Activated naive CD8-positive, alpha-beta T cell treated with anti-CD3 and anti-CD28 coated beads, Interleukin-2, amount 10 ng/mL, durations not matched to agents 7 days and 5 days (primary cell): ENCODE measurements around the gene WWOX. TPM values are rescaled to one million over a fixed set of nuclear protein-coding genes. Genes with fewer than 3 reads are reported as not detected.

Experiments used
- ATAC-seq: fragments of 150-1000 bp; cut with Tn5 transposase; one replicate; pipeline ENCODE4 v1.10.0; 2021; ENCODE audit warnings: low read depth, moderate library complexity
- POLR2A ChIA-PET: fragments of 350-600 bp; sonication (Branson Sonifier 250); formaldehyde crosslinking; loops from one replicate; lab custom pipeline; 2021; ENCODE audit warnings: antibody characterized with exemption; lab: Charles Lee
- DNase-seq: peaks from one replicate; pipeline ENCODE4 v3.0.0; 2021
- H3K27ac Mint-ChIP-seq: one replicate; pipeline ENCODE4 v1.8.0; 2022; ENCODE audit warnings: mild to moderate bottlenecking, mixed read lengths
- H3K27me3 Mint-ChIP-seq: one replicate; pipeline ENCODE4 v1.8.0; 2022; ENCODE audit warnings: mild to moderate bottlenecking, moderate library complexity, mixed read lengths
- H3K36me3 Mint-ChIP-seq: one replicate; pipeline ENCODE4 v1.8.0; 2021; ENCODE audit warnings: mild to moderate bottlenecking, mixed read lengths
- H3K4me1 Mint-ChIP-seq: one replicate; pipeline ENCODE4 v1.8.0; 2021; ENCODE audit warnings: mixed read lengths
- H3K4me3 Mint-ChIP-seq: one replicate; pipeline ENCODE4 v1.8.0; 2022; ENCODE audit warnings: mild to moderate bottlenecking, moderate library complexity, mixed read lengths
- H3K9me3 Mint-ChIP-seq: one replicate; pipeline ENCODE4 v1.8.0; 2021; ENCODE audit warnings: mixed read lengths
- total RNA-seq, 2 experiments: library from RNA; stranded (reverse); gene quantifications; one replicate each; pipeline ENCODE4 v1.2.3, GENCODE V29; 2021

WWOX gene
- total RNA-seq, 2 experiments from 2014 or later: 26.8 to 27.7 TPM

DNA sequence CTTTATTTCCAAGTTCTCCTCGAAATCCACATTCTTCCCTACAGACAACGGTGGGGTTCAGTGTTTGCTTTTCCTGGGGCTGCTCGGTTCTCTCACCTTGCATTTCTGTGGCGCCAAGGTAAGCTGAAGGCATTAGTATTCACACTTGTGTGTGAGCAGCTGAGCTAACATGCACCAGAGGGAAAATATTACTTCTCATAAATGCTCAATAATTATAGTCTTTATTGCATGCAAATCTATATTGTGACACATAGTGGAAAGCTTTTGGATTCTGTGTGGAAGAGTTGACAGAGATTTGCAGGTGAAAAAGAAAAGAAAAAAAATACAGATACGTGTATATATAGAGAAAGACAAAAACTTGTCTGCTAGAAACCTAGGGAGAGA, 1089.3 kb downstream of the WWOX start:
- Mint-ChIP-seq H3K9me3 (peaks cover 8% of the 10 kb centered on the region), H3K36me3 (no peaks in the 10 kb centered on the region), H3K4me1 (peaks cover 7% of the 10 kb centered on the region), H3K4me3 (no peak overlapping the region), H3K27ac (no peak overlapping the region), H3K27me3 (peaks cover 6% of the 10 kb centered on the region)
- POLR2A ChIA-PET: no interaction called here
- no peak for ATAC-seq
- DNase-seq: no peak

DNA sequence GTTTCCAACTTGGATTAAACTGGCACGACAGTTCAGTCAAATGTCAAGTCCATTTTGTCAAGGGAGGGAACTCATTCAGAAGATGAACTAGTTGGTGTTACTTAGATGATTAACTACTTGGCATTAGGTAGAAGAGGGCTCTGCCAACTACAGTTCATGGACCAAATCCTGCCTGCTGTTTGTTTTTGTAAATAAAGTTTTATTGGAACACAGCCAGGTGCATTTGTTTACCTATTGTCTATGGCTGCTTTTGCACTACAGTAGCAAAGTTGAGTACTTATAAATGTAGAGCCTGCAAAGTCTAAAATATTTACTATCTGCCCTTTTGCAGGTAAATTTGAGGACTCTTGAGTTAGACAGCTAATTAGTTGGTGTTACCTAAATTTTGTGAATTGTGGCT, 1091.1 kb downstream of the WWOX start:
- no peak for DNase-seq
- H3K4me1 Mint-ChIP-seq: peaks cover 3% of the 10 kb centered on the region

DNA sequence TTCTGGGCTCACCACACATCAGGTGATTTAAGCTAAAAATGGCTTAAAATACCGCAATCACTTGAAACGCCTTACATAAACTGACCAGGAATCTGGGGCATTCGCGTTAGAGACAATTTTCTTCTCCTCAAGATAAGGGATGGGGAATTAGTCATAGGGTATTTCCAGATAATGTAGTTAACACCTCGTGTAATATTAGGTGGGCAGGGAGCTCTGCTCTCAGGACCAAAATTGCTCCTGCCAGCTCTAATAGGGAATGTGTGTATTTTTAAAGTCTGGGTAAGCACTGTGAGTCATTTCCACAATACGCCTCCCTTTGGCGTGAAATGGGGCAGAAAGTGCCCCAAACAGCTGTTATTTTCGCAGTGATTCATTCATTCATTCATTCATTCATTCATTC, 1092.5 kb downstream of the WWOX start:
- peaks cover 8% of the 10 kb centered on the region for H3K27me3 Mint-ChIP-seq
- POLR2A ChIA-PET: no interaction called here

More for the DNA sequence above, 1091.1 kb downstream of the WWOX start:
- POLR2A ChIA-PET: no interaction called here
- H3K4me3 Mint-ChIP-seq: no peak overlapping the region
- ATAC-seq: no peak
- H3K36me3 Mint-ChIP-seq: no peaks in the 10 kb centered on the region
- H3K27me3 Mint-ChIP-seq: peaks cover 8% of the 10 kb centered on the region
- H3K27ac Mint-ChIP-seq: no peak overlapping the region
- H3K9me3 Mint-ChIP-seq: peaks cover 8% of the 10 kb centered on the region

GRCh38 chr16:79192904-79193303, 1093.5 kb downstream of the WWOX start:
- Mint-ChIP-seq H3K9me3 (peaks cover 5% of the 10 kb centered on the region), H3K36me3 (no peaks in the 10 kb centered on the region), H3K4me3 (no peak overlapping the region), H3K4me1 (peaks cover 1% of the 10 kb centered on the region), H3K27me3 (peaks cover 8% of the 10 kb centered on the region), H3K27ac (no peak overlapping the region)
- POLR2A ChIA-PET: interaction anchor here (0.6 kb wide), 1 partner anchor 101 kb away, joined by 3 read pairs; no protein-coding TSS in a partner anchor
- DNase-seq (no peak), ATAC-seq (no peak)

More for the DNA sequence above, 1092.5 kb downstream of the WWOX start:
- DNase-seq: no peak
- no peaks in the 10 kb centered on the region for H3K36me3 Mint-ChIP-seq
- peaks cover 6% of the 10 kb centered on the region for H3K9me3 Mint-ChIP-seq
- no peak overlapping the region for H3K4me3 Mint-ChIP-seq
- H3K27ac Mint-ChIP-seq: no peak overlapping the region
- H3K4me1 Mint-ChIP-seq: peaks cover 2% of the 10 kb centered on the region
- no peak for ATAC-seq

- DNase-seq (no peak), ATAC-seq (no peak)
- POLR2A ChIA-PET: no interaction called here
- no peaks in the 10 kb centered on the region for H3K4me1 Mint-ChIP-seq
- peaks cover 6% of the 10 kb centered on the region for H3K27me3 Mint-ChIP-seq
- H3K4me3 Mint-ChIP-seq: no peak overlapping the region
- no peaks in the 10 kb centered on the region for H3K36me3 Mint-ChIP-seq
- peaks cover 3% of the 10 kb centered on the region for H3K9me3 Mint-ChIP-seq
- H3K27ac Mint-ChIP-seq: no peak overlapping the region
Observed at GRCh38 chr16:79194291-79194690, 1094.8 kb downstream of the WWOX start.

DNA sequence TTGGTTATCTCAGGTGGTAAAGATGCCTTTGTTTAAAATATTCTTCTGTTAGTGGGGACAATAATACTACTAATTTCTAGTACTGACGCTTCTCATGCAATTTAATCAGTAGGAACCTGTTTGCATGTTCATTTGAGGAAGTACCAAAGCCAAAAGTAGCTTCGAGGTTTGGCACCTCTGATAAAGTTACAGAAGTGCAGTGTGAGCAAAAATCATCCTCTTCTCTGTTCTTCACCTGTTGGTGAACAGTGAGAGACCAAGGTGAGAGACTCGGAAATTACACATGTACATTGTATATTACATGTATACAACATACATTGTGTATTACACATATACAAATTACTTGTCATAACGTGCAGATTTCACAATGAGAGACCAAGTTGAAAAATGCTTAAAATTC, 1096.5 kb downstream of the WWOX start:
- Mint-ChIP-seq H3K27ac (no peak overlapping the region), H3K27me3 (peaks cover 6% of the 10 kb centered on the region), H3K4me1 (no peaks in the 10 kb centered on the region), H3K36me3 (no peaks in the 10 kb centered on the region), H3K9me3 (peaks cover 3% of the 10 kb centered on the region), H3K4me3 (no peak overlapping the region)
- POLR2A ChIA-PET: no interaction called here
- DNase-seq (no peak), ATAC-seq (no peak)

- no peaks in the 10 kb centered on the region for H3K4me1 Mint-ChIP-seq
- no peak for DNase-seq
- POLR2A ChIA-PET: no interaction called here
Observed at GRCh38 chr16:79201436-79201835, 1102.0 kb downstream of the WWOX start.

DNA sequence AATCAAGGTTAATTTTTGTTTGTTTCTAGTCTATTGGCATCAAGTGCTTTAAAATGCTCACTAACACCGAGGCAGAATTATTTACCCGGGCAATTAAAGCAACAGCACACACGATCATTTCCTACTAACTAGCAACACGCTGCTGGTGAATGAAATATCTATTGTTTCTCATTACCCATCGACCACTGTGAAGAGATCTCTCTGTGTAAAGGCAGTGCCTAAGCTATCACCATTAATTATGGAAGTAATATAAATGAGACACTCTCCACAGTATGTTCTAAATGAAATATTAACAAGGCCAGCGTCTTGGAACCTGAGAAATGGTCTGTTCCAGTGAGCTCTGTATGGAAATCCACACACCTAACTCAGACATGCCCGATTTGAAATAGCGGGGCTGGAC, 1103.5 kb downstream of the WWOX start:
- Mint-ChIP-seq H3K4me1 (no peaks in the 10 kb centered on the region), H3K27me3 (peaks cover 6% of the 10 kb centered on the region), H3K36me3 (no peaks in the 10 kb centered on the region), H3K9me3 (peaks cover 3% of the 10 kb centered on the region), H3K27ac (no peak overlapping the region), H3K4me3 (no peak overlapping the region)
- POLR2A ChIA-PET: no interaction called here
- DNase-seq: no peak
- no peak for ATAC-seq

More at GRCh38 chr16:79201436-79201835, 1102.0 kb downstream of the WWOX start:
- H3K9me3 Mint-ChIP-seq: peaks cover 3% of the 10 kb centered on the region
- no peak overlapping the region for H3K4me3 Mint-ChIP-seq
- no peak for ATAC-seq
- H3K36me3 Mint-ChIP-seq: no peaks in the 10 kb centered on the region
- no peak overlapping the region for H3K27ac Mint-ChIP-seq
- H3K27me3 Mint-ChIP-seq: no peaks in the 10 kb centered on the region

GRCh38 chr16:79204486-79204885, 1105.0 kb downstream of the WWOX start:
- no peak overlapping the region for H3K4me3 Mint-ChIP-seq
- H3K36me3 Mint-ChIP-seq: no peaks in the 10 kb centered on the region
- ATAC-seq (no peak), DNase-seq (no peak)
- H3K4me1 Mint-ChIP-seq: no peaks in the 10 kb centered on the region
- no peaks in the 10 kb centered on the region for H3K9me3 Mint-ChIP-seq
- no peak overlapping the region for H3K27ac Mint-ChIP-seq
- POLR2A ChIA-PET: no interaction called here
- peaks cover 6% of the 10 kb centered on the region for H3K27me3 Mint-ChIP-seq

DNA sequence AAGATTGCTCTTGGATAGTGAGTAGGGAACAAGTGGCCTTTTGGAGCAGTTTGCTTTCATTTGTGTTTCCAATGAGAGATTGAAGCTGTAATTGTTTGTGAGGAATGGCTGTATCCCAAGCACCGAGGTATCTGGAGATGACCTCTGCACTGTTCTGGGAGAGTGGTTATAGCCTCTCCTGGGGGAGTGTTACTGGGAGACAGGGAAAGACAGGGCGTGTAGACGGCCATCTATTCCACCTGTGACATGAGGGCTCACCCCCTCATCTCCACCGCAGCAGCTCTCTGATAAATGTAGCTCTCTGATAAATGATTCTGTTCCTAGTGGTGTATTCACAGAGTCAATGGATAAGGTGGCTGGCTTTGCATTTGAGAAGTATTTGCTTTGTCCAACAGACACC, 1107.4 kb downstream of the WWOX start:
- peaks cover 8% of the 10 kb centered on the region for H3K27me3 Mint-ChIP-seq
- POLR2A ChIA-PET: no interaction called here
- no peak overlapping the region for H3K4me3 Mint-ChIP-seq

GRCh38 chr16:79209308-79209707, 1109.9 kb downstream of the WWOX start:
- DNase-seq: no peak
- H3K4me3 Mint-ChIP-seq: no peak overlapping the region
- H3K27ac Mint-ChIP-seq: no peak overlapping the region
- peaks cover 5% of the 10 kb centered on the region for H3K4me1 Mint-ChIP-seq
- peaks cover 8% of the 10 kb centered on the region for H3K27me3 Mint-ChIP-seq
- POLR2A ChIA-PET: no interaction called here
- peaks cover 4% of the 10 kb centered on the region for H3K36me3 Mint-ChIP-seq
- ATAC-seq: no peak
- peaks cover 5% of the 10 kb centered on the region for H3K9me3 Mint-ChIP-seq

More for the DNA sequence above, 1107.4 kb downstream of the WWOX start:
- Mint-ChIP-seq H3K36me3 (no peaks in the 10 kb centered on the region), H3K27ac (no peak overlapping the region), H3K9me3 (no peaks in the 10 kb centered on the region), H3K4me1 (peaks cover 5% of the 10 kb centered on the region)
- DNase-seq: no peak
- no peak for ATAC-seq

DNA sequence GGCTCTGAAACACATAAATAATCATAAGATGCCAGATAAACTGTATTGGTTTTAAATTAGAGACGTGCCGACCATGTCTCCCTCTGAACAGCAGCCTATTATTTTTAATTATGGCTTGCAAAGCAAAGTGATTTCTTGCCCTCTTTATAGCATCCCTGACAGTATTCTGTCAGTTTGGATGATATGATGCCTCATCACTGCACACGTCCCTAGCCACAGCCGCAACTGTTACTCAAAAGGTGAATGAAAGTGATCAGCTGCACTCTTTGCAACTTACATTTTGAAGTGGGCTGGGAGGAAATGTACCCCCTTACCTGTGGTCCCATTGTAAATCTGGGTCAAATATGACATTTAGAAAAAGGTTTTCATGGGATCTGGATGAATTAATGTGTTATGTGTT, 1111.2 kb downstream of the WWOX start:
- peaks cover 12% of the 10 kb centered on the region for H3K36me3 Mint-ChIP-seq
- ATAC-seq (no peak), DNase-seq (no peak)
- H3K4me1 Mint-ChIP-seq: peaks cover 9% of the 10 kb centered on the region
- H3K4me3 Mint-ChIP-seq: no peak overlapping the region
- POLR2A ChIA-PET: no interaction called here
- peaks cover 8% of the 10 kb centered on the region for H3K27me3 Mint-ChIP-seq
- H3K9me3 Mint-ChIP-seq: peaks cover 9% of the 10 kb centered on the region
- no peak overlapping the region for H3K27ac Mint-ChIP-seq

GRCh38 chr16:79211586-79211985, 1112.1 kb downstream of the WWOX start:
- no peak for DNase-seq
- H3K27ac Mint-ChIP-seq: no peak overlapping the region
- H3K27me3 Mint-ChIP-seq: peaks cover 8% of the 10 kb centered on the region
- peaks cover 13% of the 10 kb centered on the region for H3K9me3 Mint-ChIP-seq
- POLR2A ChIA-PET: no interaction called here
- H3K4me3 Mint-ChIP-seq: no peak overlapping the region
- H3K36me3 Mint-ChIP-seq: peaks cover 16% of the 10 kb centered on the region
- peaks cover 9% of the 10 kb centered on the region for H3K4me1 Mint-ChIP-seq
- ATAC-seq: no peak

DNA sequence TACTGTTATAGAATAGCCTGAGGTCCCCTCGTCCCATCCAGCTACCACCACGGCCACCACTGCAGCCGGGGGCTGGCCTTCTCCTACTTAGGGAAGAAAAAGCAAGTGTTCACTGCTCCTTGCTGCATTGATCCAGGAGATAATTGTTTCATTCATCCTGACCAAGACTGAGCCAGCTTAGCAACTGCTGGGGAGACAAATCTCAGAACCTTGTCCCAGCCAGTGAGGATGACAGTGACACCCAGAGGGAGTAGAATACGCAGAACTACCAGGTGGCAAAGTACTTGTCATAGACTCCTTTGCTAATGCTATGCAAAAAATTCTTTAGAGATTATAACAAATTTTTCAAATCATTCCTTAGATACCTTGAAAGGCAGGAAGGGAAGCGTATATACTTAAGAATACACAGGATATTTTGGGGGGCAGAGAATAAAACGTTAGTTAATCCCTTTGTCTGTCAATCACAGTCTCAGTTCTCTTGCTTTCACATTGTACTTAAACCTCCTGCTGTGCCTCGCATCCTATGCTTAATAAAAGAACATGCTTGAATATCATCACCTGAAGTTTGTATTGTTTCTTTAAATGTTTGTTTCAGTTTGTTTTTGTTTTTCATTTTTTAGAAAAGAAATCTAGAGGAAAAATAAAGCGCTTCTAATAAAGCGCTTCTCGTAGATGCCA, 1112.8 kb downstream of the WWOX start:
- H3K4me1 Mint-ChIP-seq: peaks cover 12% of the 10 kb centered on the region
- peaks cover 13% of the 10 kb centered on the region for H3K9me3 Mint-ChIP-seq
- no peak overlapping the region for H3K27ac Mint-ChIP-seq
- H3K36me3 Mint-ChIP-seq: peaks cover 16% of the 10 kb centered on the region
- H3K27me3 Mint-ChIP-seq: peaks cover 8% of the 10 kb centered on the region
- POLR2A ChIA-PET: no interaction called here
- H3K4me3 Mint-ChIP-seq: no peak overlapping the region
- ATAC-seq: no peak
- DNase-seq: no peak
